GM12891 (cell line): Measurements from ENCODE around the gene DACH1.
"Not testable (repeated sequence)": the region's sequence is repeated elsewhere in the genome, so short reads cannot be mapped to it uniquely, and the experiment has no call there.

Source experiments
- POLR2A ChIP-seq: IDR thresholded peaks from 2 replicates; pipeline ENCODE4 v1.6.1; 2011; ENCODE audit warnings: low read depth, low read length, control low read depth
- POLR2AphosphoS5 ChIP-seq: IDR thresholded peaks from 2 replicates; pipeline ENCODE4 v1.6.1; 2011; ENCODE audit warnings: low read depth, low read length, control low read depth
- TAF1 ChIP-seq: IDR thresholded peaks from 2 replicates; pipeline ENCODE4 v1.6.1; 2011; ENCODE audit warnings: low read depth, low read length, control low read depth

- TF ChIP-seq TAF1, POLR2AphosphoS5, POLR2A: not testable (repeated sequence)
These were observed 29.4 kb downstream of the DACH1 start for GRCh38 chr13:71837582-71837981.
